Measurements from ENCODE around the gene RHCG.

Gene RHCG

DNA sequence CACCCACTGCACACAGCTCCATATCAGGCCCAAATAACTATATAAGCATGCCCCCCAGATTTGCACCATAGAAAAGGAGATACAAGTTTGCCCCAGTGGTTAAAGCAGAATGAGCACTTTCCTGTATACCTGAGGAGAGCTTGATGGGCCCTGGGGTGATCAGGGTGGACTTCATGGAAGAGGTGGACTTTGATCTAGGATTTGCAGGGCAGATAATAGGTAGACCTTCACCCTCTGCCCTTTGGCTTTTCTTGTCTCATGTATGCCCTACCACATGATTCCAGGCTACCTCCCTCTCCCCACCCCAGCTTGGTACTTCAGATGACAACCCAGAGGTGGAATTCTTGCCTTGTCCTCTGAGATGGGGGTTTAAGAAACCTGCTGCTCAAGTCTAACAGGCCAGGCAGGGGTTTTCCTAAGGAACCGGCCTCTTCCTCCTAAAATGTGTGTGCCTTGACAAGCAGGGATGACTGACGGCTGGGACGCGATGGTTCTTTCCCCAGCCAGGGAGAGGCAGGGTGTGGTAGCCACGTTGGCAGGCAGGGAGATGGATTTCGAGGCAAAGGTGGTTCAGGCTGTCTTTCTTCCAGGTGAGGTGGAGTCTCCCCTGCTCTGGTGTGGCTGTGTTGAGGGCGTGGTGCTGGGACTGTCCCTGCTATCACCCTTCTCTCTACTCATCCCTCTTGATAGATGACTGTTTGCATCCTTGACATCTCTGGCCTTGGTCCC is 6.6 kb upstream of the RHCG start:
- DNase-seq = no peak

DNA sequence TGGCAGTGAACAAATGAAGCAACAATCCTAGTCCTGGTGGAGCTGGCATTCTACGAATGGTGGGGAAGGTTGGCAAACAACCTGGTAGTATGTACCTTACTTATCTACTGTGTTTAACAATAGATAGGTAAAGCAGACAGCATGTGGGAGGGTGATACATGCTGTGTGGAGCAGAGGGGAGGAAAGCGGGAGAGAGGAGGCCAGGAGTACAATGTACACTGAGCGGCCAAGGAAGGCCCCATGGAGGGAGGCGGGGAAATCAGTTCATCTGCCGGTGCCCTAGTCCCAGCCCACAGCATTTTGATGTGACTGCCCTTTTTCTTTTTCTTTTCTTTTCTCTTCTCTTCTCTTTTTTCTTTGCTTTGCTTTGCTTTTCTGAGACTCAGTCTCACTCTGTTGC is 5.3 kb upstream of the RHCG start:
- no peak for DNase-seq

DNA sequence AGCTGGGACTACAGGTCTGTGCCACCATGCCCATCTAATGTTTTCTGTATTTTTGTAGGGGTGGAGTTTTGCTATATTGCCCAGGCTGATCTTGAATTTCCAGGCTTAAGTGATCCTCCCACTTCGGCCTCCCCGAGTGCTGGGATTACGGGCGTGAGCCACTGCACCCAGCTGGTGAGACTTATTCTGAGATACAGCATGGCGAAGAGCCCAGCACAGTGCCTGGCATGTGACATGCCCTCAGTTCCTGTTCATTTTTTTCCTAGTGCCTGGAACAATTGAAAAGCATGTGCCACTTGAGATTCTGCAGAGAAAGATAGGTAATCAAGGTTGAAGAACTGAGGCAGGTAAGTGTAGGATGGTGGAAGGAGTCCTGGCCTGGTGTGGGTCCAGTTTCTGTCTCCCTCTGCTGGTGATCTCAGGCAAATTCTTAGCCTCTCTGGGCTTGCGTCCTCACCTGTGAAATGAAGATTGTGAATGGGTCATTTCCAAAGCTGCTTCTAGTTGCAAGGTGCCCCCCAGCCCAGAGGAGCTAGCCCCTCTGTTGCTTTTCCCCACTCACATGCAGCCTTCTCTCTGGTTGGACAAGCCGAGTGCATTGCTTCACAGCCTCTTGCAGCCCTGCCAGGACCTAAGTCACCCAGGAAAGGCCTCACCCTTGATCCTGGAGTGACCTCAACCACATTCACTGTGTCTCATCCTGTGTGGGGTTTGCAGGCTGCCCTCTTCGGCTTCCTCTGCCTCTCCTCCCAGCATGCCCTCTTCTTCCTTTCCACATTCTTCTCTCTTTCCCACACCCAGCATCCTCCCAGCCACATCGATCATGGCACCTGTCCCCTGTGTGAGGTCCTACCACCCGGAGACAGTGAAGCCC is 4.3 kb upstream of the RHCG start:
- DNase-seq = no peak

DNA sequence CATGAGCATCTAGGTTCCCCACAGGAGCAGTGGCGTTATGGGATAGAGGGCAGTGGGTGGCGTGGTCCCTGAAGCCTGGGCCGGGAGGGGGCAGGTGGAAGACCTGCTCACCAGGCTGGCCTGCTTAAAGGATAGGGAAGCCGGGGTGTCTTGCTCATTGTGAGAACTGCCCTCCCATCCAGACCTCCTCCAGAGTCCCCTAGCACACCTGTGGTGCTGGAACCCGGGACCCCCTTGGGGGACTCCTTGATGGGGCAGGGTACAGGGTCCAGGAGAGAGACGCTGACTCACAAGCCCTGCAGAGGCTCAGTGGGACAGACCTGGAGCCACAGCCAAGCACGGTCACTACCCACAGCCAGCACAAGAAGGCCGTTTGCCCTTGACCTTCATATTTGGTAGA is 2.8 kb upstream of the RHCG start:
- DNase-seq = no peak

DNA sequence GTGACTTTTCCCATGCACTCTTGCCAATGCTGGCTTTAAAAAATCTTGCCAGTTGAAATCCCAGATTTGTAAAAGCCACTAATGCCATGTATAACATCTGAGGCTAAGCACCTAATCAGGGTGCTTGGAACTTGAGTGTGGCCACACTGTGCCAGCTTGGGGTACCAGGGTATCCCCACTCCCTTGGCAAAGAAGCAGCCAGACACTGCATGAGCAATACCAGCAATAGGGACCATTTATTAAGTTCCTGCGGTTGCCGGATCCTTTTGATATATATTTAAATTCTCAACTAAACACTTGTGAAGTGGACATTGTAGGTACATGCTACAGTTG is 2.2 kb upstream of the RHCG start:
- DNase-seq = no peak

DNA sequence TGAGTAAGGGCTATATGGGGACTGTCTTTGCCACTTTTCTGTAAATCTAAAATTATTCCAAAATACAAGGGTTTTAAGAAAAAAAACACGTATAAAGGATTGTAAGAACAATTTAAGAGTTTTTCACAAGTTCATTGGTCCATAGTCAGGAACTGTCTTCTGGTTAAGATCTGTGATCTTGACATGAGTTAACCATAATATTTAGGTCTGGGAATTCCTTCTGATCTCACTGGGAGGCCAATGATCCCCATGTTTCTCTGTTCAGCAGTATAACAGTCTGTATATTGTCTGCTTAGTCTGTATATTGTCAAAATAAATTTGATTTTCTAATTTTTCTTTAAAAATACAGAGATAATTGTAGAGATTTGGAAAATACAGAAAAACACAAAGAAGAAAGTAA is 848 bp upstream of the RHCG start:
- peak in 2 of 3 donors; percentile 23 to 56 for DNase-seq

DNA sequence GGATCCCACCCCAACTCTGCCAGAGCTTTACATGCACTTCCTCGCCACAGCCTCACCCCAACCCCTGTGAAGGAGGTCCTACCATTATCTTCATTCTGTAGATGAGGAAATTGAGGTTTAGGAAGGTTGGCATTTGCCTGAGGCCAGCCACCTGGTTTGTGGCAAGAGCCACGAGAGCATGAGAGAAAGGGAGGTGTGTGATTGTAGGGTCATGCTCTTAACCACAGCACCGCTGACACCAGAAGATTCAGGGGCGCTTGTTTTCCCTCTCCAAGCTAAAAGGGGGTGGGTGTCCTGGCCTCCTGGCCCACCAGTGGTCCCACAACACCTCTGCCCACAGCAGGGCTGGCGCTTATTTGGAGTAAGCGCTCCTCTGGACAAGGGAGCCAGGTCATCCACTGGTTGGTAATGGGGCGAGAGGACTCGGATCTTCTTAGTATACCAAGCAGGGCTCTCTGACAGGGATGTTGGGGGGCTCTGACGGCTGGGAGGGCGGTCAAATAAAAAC is 691 bp downstream of the RHCG start:
- DNase-seq = no peak

DNA sequence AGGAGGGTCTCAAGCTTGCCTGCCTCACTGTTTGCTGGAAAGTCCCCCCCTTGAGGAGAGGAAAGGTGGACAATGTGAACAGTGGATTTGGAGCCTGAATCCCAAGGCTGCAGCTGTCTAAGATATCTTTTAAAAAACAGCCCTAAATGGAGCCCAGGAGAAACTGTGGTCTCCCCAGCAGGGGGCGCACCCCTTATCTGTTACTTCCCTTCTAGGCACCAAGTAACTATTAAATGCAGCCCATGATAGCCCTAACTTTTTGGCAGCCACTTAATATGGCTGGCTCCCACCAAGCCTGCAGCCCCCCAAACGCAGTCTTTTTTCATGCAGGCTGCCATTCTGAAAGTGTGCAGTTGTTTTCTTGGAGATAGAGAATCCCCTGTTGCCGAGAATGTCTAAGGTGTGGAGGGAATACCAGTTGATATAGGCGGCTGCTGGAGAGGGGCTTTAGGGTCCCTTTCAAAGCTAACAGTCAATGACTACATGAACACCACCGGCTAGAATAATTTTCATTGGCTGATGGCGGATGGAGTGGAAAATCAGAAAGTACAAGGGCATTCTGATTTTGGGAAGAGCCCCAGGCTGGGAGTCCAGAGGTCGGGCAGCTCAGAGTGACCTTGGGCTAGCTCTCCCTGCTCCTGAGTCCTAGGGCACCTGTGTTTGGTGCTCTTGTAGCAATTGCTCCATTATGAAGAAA is 1.3 kb downstream of the RHCG start:
- peak; percentile 64 to 82 (median 64) for DNase-seq

DNA sequence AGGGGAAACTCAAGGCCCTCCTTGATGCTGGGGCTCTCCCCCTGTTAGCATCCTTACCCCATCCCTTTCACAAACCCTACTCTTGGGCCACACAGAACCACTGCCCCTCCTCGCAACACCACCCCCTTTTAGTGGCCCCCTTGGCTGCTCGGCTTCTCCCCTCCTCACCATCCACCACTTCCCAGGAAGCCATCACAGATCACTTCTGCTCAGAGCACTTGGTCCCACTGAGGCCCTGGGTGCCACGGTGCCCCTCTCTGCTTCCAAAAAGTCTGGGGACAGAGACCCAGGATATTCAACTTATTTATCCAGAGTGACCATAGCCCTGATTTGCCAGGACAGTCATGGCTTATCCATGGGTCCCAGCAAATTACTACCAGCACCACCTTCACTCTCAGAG is 2.4 kb downstream of the RHCG start:
- no peak for DNase-seq

DNA sequence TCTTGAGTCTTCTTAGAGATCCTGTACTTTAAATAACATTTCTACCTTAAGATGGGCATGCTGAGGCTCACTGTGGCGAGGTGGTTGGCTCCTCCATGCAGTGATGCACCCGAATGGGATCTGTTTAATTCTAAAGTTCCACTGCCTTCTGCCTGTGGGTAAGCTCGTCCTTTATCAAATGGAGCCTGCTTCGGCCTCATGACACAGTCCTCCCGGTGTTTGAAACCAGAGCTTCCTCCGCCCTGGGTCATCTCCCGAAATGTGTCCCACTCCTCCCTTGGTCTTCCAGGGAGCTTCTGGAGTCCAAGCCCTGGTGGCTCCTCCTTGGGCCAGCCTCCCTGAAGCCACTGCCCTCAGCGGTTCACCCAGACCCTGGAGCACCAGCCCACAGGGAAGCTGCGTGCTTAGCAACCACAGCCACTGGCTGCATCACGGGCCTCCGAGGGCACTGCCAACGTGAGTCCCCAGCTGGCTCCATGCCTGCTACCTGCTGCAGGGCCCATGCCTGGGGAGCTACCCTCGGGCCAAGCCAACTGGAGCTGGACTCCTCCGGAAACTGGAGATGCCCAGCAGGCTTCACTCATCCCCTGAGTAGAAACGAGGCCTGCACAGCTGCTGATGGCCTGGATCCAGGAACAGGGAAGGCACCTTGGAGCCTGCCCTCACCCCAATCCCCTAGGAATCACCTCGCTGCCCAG is 3.3 kb downstream of the RHCG start:
- DNase-seq = no peak

DNA sequence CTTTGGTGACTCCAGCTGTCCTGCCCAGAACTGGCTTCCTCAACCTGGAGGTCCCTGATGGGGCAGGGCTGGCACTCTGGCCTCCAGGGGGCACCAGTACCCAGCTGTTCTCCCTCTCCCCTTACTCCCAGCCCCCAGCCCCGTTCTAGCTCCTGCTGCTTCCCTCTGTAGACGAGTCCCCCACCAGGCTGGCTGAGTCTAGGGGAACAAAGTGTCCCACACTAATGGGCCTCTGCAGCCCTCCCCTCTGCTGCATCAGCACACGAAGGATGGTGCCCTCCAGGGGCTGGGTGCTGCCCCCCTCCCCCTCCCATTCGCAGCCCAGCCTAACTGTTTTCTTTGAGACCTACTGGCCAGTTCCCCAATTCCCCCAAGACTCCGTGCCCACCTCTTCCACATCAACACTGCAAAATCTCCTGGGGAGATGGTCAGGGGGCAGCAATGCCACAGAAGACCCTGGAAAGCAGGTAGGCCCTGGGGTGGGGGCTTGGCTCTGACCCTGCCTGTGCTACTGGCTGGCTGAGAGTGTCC is 4.2 kb downstream of the RHCG start:
- DNase-seq = peak in 1 of 3 donors; percentile 50

DNA sequence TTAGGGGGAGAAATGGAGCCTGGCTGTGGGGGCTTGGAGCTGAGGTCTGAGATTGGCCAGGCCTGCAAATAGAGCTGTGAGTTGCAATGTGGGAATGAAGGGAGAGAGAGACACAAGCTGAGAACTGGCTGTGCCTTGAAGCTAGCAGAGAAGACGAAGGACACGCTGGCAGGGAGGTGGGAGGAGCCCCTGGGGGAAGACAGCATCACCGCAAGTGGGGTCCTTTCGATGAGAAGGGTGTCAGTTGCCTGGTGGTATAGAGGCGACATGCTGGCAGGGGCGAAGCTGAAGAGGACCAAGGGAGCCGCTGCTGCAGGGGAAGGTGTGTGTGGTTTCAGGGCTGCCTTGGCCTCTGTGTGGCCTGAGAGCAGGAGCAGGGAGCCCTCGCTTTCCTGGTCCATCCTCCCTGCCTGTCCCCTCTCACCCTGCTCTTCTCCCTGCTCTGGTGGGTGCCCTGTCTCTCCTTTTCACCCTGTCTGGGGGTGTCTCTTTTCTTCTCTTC is 5.5 kb downstream of the RHCG start:
- DNase-seq = no peak

DNA sequence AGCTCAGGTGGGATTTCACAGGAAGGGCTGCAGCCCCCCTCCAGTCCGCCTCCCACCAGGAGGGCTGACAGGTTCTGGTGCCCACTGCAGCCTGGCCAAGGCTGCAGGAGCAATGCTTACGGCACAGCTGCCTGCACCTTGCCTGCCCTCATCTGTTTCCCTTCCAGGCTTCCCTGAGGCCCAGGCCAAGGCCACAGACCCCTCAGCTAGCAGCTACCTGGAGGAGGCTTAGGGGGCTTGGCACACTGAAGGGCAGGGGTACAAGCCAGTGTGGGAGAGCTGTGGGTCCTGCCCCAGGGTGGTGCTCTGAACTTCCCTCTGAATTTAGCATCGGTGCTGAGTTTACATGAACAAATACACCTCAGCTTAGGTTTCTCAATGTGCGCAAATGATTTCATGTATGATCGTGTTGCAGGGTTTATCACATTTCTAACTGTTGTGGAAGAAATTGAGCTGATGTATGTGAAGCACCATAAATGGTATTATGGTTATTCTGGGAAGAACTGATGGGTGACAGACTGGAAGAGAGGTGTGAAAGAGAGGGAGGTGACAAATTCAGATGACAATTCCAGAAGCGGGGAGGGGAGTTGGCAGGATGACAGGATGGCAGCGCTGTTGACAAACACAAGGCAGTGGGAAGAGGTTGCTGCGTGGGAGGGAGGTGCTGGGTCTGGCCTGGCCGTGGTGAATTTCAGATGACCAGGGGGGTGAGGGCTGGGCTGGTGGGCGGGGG is 6.1 kb downstream of the RHCG start:
- DNase-seq = no peak

DNA sequence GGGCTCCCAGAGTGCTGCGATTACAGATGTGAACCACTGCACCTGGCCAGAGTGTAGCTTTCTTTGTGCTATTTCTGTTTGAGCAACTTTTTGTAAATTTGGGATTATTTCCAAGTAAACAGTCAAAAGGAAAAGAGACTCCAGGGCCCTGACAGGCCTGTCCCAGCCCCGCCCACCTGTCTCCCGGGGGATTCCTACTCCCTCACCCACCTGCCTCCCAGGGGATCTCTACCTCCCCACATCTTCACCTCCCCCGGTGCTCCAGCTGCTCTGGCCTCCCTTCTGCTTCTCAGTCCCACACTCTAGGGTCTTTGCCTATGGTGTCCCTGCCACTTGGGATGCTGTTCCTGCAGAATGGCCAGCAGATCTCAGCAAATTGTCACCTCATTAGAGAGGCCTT is 7.0 kb downstream of the RHCG start:
- DNase-seq = no peak

DNA sequence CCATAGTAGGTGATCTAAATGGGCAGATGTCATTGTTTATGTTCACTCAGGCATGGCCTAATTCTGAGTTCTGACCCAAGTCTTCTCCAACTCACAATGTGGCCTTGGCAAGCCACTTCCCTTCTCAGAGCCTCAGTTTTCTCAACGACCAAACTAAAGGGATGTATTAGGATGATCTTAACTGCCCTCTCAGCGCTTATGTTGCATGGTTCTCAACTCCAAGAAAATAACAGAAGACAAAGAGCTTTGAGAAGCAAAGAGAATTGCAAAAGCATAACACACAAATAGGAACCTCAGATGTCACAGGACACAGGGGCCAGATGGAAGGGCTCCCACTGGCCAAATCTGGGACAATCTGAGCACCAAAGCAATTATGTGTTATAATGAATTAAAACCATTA is 8.6 kb downstream of the RHCG start:
- DNase-seq = no peak

DNA sequence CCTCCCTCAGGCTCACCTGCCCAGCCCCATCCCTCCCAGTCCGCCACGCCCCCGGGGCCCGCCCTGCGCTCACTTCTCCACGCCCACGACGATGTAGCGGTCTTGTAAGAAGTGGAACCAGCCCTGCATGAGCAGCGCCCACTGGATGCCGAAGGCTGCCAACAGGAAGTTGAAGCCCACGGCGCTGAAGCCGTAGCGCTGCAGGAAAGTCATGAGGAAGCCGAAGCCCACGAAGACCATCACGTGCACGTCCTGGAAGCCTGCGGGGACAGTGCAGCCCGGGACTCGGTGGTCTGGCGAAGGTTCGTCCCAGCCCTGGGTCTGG is 9.7 kb downstream of the RHCG start:
- peak; percentile 84 to 88 (median 85) for DNase-seq

DNA sequence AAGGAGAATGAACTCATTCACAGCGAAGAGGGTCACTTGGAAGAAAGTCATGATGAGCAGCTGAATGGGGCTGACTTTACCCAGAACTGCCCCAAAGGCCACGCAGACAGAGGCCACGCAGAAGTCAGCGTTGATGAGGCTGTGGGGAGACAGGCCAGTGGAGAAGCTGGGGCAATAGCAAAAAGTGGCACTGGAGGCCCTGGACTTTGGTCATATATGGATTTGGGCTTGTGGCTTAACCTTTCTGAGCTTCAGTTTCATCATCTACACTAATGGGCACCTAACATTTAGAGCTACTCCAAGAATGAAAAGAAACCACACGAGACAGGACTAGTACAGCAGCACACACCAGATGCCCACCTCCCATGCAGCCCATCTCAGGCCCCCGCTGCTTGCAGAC is 13.3 kb downstream of the RHCG start:
- no peak for DNase-seq

DNA sequence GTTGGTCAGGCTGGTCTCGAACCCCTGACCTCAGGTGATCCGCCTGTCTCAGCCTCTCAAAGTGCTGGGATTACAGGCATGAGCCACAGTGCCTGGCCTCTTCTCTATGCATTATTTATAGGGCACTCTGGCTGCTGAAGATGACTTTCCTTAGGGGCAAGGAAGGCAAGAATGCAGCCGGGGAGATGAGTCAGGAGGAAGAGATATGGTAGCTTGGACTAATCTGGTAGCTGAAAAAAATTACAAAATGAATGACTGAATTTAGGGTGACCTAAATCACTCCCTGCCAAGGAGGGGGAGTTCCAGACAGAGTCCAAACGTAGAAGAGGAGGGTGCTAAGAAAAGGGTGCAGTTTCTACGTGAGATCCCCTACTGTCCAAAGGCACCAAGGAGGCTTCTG is 14.2 kb downstream of the RHCG start:
- no peak for DNase-seq

DNA sequence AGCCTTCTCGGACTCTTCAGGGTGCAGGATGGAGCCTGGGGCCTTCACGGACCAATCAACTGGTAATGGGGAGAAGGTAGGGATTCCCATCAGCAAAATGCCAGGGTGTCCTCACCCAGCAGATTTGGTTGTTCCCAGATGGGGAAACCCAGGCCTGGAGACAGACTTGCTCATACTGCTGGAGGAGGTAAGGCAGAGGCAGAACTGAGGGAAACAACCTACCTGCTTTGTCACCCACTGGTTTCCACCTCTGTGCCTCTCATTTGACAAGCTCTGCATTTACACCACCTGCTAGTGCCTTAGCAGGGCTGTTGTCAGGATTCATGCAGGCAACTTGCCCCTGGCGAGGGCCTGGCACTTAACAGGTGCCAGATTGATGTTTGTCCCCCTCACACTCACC is 15.9 kb downstream of the RHCG start:
- DNase-seq = no peak

DNA sequence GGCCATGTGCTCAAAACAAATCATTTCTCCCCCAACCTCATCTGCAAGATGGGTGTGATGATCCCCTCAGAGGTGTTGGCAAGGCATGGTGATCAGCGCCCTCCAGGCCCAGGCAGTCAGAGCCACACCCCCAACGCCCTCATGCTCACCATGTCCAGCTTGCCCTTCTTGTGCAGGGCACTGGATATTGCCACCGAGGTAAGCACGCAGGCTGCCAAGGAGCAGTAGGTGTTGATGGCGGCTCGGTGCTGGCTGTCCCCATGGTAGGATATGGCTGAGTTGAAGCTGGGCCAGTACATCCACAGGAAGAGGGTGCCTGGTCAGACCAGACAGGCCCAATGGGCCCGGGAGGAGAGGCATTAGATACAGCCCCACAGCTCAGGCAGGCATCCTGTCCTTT is 17.2 kb downstream of the RHCG start:
- no peak for DNase-seq

DNA sequence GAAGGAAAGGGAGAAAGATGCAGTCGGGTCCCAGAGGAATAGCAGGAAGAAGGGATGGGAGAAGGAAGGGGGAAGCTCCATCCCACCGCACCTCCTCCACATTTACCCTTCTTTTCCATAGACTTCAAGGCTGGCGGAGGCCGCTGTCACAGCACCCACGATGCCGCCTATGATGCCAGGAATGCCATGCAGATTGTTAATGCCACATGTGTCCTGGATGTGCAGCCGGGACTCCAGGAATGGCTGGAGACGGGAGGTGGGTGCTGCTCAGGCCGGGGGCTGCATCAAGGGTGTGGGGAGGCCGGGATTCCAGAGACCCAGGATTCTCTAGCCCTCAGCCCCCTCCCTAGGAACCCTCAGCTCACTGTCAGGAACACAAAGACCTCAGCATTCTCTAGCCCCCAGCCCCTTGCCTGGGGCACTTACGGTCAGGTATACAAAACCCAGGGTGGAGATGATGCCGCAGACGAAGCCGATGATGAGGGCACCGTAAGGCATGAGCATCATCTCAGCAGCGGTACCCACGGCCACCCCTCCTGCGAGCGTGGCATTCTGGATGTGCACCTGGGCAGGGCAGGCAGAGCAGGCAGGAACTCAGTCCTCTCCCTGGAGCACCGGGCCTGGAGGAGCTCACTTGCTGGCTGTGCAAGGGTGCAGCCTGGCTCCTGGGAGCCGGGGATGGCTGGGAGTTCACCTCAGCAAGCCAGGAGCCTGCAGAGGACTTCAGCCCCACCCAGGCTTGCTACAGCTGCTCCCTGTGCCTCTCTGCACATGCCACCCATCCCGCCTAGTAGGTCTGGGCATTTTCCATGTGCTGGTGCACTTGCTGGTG is 18.8 kb downstream of the RHCG start:
- no peak for DNase-seq

Data from suppressor macrophage treated with lipopolysaccharide for 1 hour (primary cell).